Endodermal cell (in vitro differentiated cells): ENCODE results near the gene CCDC146. TPM values are rescaled to one million over a fixed set of nuclear protein-coding genes. Genes with fewer than 3 reads are reported as not detected.

ENCODE experiments used
- DNase-seq: peaks from one replicate; pipeline ENCODE4 v3.0.0-alpha.2; 2017
- H3K27ac ChIP-seq: 2 replicates; pipeline ENCODE4 v1.5.1; 2013; ENCODE audit warnings: mild to moderate bottlenecking, low read depth, low read length, moderate library complexity
- H3K27me3 ChIP-seq: 2 replicates; pipeline ENCODE4 v1.6.1; 2013; ENCODE audit warnings: mild to moderate bottlenecking, low read length, moderate library complexity; ENCODE audit not compliant: insufficient read depth, control insufficient read depth, poor library complexity, severe bottlenecking
- H3K36me3 ChIP-seq: 2 replicates; pipeline ENCODE4 v1.7.0; 2013; ENCODE audit warnings: mild to moderate bottlenecking, low read length, moderate library complexity; ENCODE audit not compliant: control insufficient read depth, insufficient read depth
- H3K4me1 ChIP-seq: one replicate; pipeline ENCODE4 v1.7.0; 2013; ENCODE audit warnings: low read length; ENCODE audit not compliant: control insufficient read depth, insufficient read depth
- H3K4me3 ChIP-seq: 2 replicates; pipeline ENCODE4 v1.5.1; 2013; ENCODE audit warnings: mild to moderate bottlenecking, low read length, moderate library complexity
- H3K9ac ChIP-seq: 2 replicates; pipeline ENCODE4 v1.6.1; 2013; ENCODE audit warnings: mild to moderate bottlenecking, low read length, moderate library complexity; ENCODE audit not compliant: poor library complexity, severe bottlenecking; ENCODE audit errors: extremely low read depth
- H3K9me3 ChIP-seq: 2 replicates; pipeline ENCODE4 v1.6.1; 2013; ENCODE audit warnings: mild to moderate bottlenecking, low read length, moderate library complexity; ENCODE audit not compliant: control insufficient read depth
- H3K27ac Mint-ChIP-seq: 2 replicates; pipeline ENCODE4 v1.8.0; 2020; ENCODE audit warnings: mixed read lengths
- H3K27me3 Mint-ChIP-seq: 2 replicates; pipeline ENCODE4 v1.8.0; 2021; ENCODE audit warnings: mild to moderate bottlenecking, mixed read lengths; ENCODE audit not compliant: insufficient read depth
- H3K36me3 Mint-ChIP-seq: 2 replicates; pipeline ENCODE4 v1.8.0; 2020; ENCODE audit warnings: low read depth, mixed read lengths
- H3K4me1 Mint-ChIP-seq: 2 replicates; pipeline ENCODE4 v1.8.0; 2020; ENCODE audit warnings: mixed read lengths
- H3K4me3 Mint-ChIP-seq: 2 replicates; pipeline ENCODE4 v1.8.0; 2020; ENCODE audit warnings: mild to moderate bottlenecking, moderate library complexity, mixed read lengths
- H3K9me3 Mint-ChIP-seq: 2 replicates; pipeline ENCODE4 v1.8.0; 2020; ENCODE audit warnings: mild to moderate bottlenecking, mixed read lengths
- CTCF ChIP-seq: fragments of 200-600 bp; sonication (generic); conservative IDR thresholded peaks from 2 replicates; pipeline ENCODE4 v1.5.0; 2021; ENCODE audit warnings: antibody characterized with exemption, mild to moderate bottlenecking
- WGBS, 2 experiments: methylation state at CpG; one replicate each; pipeline versions ENCODE4 v1.1.5 to v1.1.7; 2013; ENCODE audit warnings: missing lambda C conversion rate in 2 of 2, mixed read lengths in 1 of 2; ENCODE audit not compliant: insufficient coverage in 1 of 2, insufficient read length in 1 of 2; 5-methylcytosine and 5-hydroxymethylcytosine counted together
- total RNA-seq, 2 donors: library from RNA; stranded (reverse); fragmentation: NEBNext Ultra II Directional in 1 of 2; extraction: Animal tissue kit (Norgen Biotek cat#: 25700) in 1 of 2; gene quantifications; 2 replicates in 1 of 2; 3 replicates in 1 of 2; pipeline ENCODE4 v1.2.1, GENCODE V29; 2021

Gene CCDC146
- total RNA-seq, 2 donors from 2014 or later: 2.7 to 5.2 TPM

GRCh38 chr7:77310982-77311381 is 188.6 kb downstream of the CCDC146 start:
- no peak for TF ChIP-seq CTCF
- peaks cover 3% of the 10 kb centered on the region for H3K9me3 Mint-ChIP-seq
- Histone ChIP-seq H3K27me3 (no peaks in the 10 kb centered on the region), H3K9me3 (peaks cover under 1% of the 10 kb centered on the region), H3K27ac (no peak overlapping the region), H3K36me3 (no peaks in the 10 kb centered on the region), H3K4me3 (no peak overlapping the region), H3K4me1 (no peaks in the 10 kb centered on the region), H3K9ac (no peak overlapping the region)
- no peaks in the 10 kb centered on the region for H3K36me3 Mint-ChIP-seq
- 96 to 100% methylated on average over 1 to 5 of the region's 5 CpGs for WGBS, 2 experiments
- no peak for DNase-seq
- peaks cover 14% of the 10 kb centered on the region for H3K4me1 Mint-ChIP-seq
- H3K27me3 Mint-ChIP-seq: no peaks in the 10 kb centered on the region
- no peak overlapping the region for H3K27ac Mint-ChIP-seq
- no peak overlapping the region for H3K4me3 Mint-ChIP-seq

- DNase-seq: no peak
- H3K4me3 ChIP-seq: no peak overlapping the region
- H3K9ac ChIP-seq: no peak overlapping the region
- H3K4me1 ChIP-seq: no peaks in the 10 kb centered on the region
- no peaks in the 10 kb centered on the region for H3K9me3 ChIP-seq
- Mint-ChIP-seq H3K36me3 (no peaks in the 10 kb centered on the region), H3K27ac (no peak overlapping the region), H3K9me3 (no peaks in the 10 kb centered on the region), H3K4me1 (peaks cover 6% of the 10 kb centered on the region), H3K27me3 (no peaks in the 10 kb centered on the region), H3K4me3 (no peak overlapping the region)
- no peak for TF ChIP-seq CTCF
- no peaks in the 10 kb centered on the region for H3K36me3 ChIP-seq
- no peak overlapping the region for H3K27ac ChIP-seq
- WGBS, 2 experiments: 85 to 100% methylated on average over 1 to 2 of the region's 2 CpGs
- H3K27me3 ChIP-seq: no peaks in the 10 kb centered on the region
These were observed 190.7 kb downstream of the CCDC146 start for GRCh38 chr7:77313085-77313484.

- Histone ChIP-seq H3K36me3 (no peaks in the 10 kb centered on the region), H3K27ac (no peak overlapping the region), H3K9ac (no peak overlapping the region), H3K4me3 (no peak overlapping the region), H3K9me3 (no peaks in the 10 kb centered on the region), H3K4me1 (no peaks in the 10 kb centered on the region), H3K27me3 (no peaks in the 10 kb centered on the region)
- Mint-ChIP-seq H3K27me3 (no peaks in the 10 kb centered on the region), H3K27ac (no peak overlapping the region), H3K9me3 (no peaks in the 10 kb centered on the region), H3K4me3 (no peak overlapping the region), H3K36me3 (no peaks in the 10 kb centered on the region), H3K4me1 (peaks cover 6% of the 10 kb centered on the region)
- no peak for DNase-seq
- WGBS, 2 experiments: 85 to 93% methylated on average over 4 to 5 of the region's 5 CpGs
- TF ChIP-seq CTCF: no peak
These were observed 191.6 kb downstream of the CCDC146 start for GRCh38 chr7:77313876-77314480.
